ENCODE results near the gene SLCO3A1. TPM values are rescaled to one million over a fixed set of nuclear protein-coding genes. Genes with fewer than 3 reads are reported as not detected.

SLCO3A1 gene
- total and polyA plus RNA-seq, 2 of the 8 experiments (the other 6 are each of a cell fraction or from before 2014, with no cell fraction given), result 15.1 to 20.4 TPM

- TF ChIP-seq BRCA1 (IDR thresholded peaks at IDR 0.05; ENCODE audit: low read depth, low read length) (no peak), CREB1 (IDR thresholded peaks at IDR 0.05) (no peak), RFX5 (IDR thresholded peaks at IDR 0.05; ENCODE audit: borderline replicate concordance, low read depth, low read length) (no peak), KDM4A (IDR thresholded peaks at IDR 0.05; ENCODE audit: low read depth, low read length, severe bottlenecking) (no peak), E2F6 (IDR thresholded peaks at IDR 0.05) (no peak), CBX5 (IDR thresholded peaks at IDR 0.05; ENCODE audit: low read depth, low read length) (no peak)
These were observed 300.1 kb downstream of the SLCO3A1 start (continued) for GRCh38 chr15:92153620-92154019.
